SU-DHL-6 (cell line): ENCODE measurements around the gene GALNT9.

Experiments
- H2AFZ ChIP-seq: fragments of 200-600 bp; sonication (generic); 2 replicates; pipeline ENCODE4 v1.6.1; 2014; ENCODE audit warnings: low read depth, mild to moderate bottlenecking, moderate library complexity, mixed read lengths, antibody characterized with exemption, low read length; ENCODE audit not compliant: severe bottlenecking
- H3F3A ChIP-seq: fragments of 200-600 bp; shearing (Covaris generic); 2 replicates; pipeline ENCODE4 v1.6.0; 2016; ENCODE audit warnings: antibody characterized with exemption, mild to moderate bottlenecking; ENCODE audit not compliant: insufficient read depth
- H3K27ac ChIP-seq: fragments of 200-600 bp; sonication (generic); 2 replicates; pipeline ENCODE4 v1.5.1; 2016; ENCODE audit warnings: low read depth, mild to moderate bottlenecking, low read length, moderate library complexity, mixed read lengths
- H3K27me3 ChIP-seq: fragments of 200-600 bp; sonication (generic), shearing (Covaris generic); 2 replicates; pipeline ENCODE4 v1.6.0; 2014; ENCODE audit warnings: mild to moderate bottlenecking, low read length
- H3K36me3 ChIP-seq: fragments of 200-600 bp; sonication (generic); 2 replicates; pipeline ENCODE4 v1.6.1; 2014; ENCODE audit warnings: mild to moderate bottlenecking, low read length, mixed read lengths
- H3K4me2 ChIP-seq: fragments of 300-600, 200-600 bp; shearing (Covaris generic), sonication (generic); 2 replicates; pipeline ENCODE4 v1.6.0; 2014; ENCODE audit warnings: low read length, low read depth, mild to moderate bottlenecking; ENCODE audit not compliant: poor library complexity, severe bottlenecking
- H3K4me3 ChIP-seq: fragments of 200-600 bp; sonication (generic); 2 replicates; pipeline ENCODE4 v1.5.1; 2014; ENCODE audit warnings: antibody characterized with exemption, low read length, mild to moderate bottlenecking, mixed read lengths; ENCODE audit not compliant: insufficient read depth, poor library complexity, severe bottlenecking
- H3K79me2 ChIP-seq: fragments of 200-600 bp; sonication (generic); 2 replicates; pipeline ENCODE4 v1.6.1; 2014; ENCODE audit warnings: mild to moderate bottlenecking, low read length, moderate library complexity; ENCODE audit not compliant: insufficient read depth
- H3K9ac ChIP-seq: fragments of 200-600 bp; sonication (generic); 2 replicates; pipeline ENCODE4 v1.7.0; 2014; ENCODE audit warnings: mild to moderate bottlenecking, low read length
- H3K9me2 ChIP-seq: fragments of 200-600 bp; sonication (generic); replicated peaks from 2 replicates; pipeline ENCODE4 v1.6.1; 2014; ENCODE audit warnings: low read length; ENCODE audit not compliant: insufficient read depth
- H3K9me3 ChIP-seq: fragments of 200-600 bp; sonication (generic); 2 replicates; pipeline ENCODE4 v1.6.1; 2014; ENCODE audit warnings: low read length, mixed read lengths; ENCODE audit not compliant: insufficient read depth
- H4K20me1 ChIP-seq: fragments of 200-600 bp; sonication (generic); 2 replicates; pipeline ENCODE4 v1.6.1; 2014; ENCODE audit warnings: low read depth, mild to moderate bottlenecking, antibody characterized with exemption, low read length, moderate library complexity, mixed read lengths
- EZH2phosphoT487 ChIP-seq: fragments of 200-600 bp; sonication (generic), shearing (Covaris generic); conservative IDR thresholded peaks from 2 replicates; pipeline ENCODE4 v1.6.1; 2018; ENCODE audit warnings: mild to moderate bottlenecking, antibody characterized with exemption, low read length, moderate library complexity, mixed read lengths
- TF ChIP-seq, protein P1 (sequence below): fragments of 200-600 bp; sonication (generic); IDR thresholded peaks from one replicate; pipeline ENCODE4 v1.5.1; 2017; ENCODE audit warnings: antibody characterized with exemption, mild to moderate bottlenecking, low read length, moderate library complexity; ENCODE audit not compliant: insufficient read depth, poor library complexity, severe bottlenecking

GALNT9 gene

DNA sequence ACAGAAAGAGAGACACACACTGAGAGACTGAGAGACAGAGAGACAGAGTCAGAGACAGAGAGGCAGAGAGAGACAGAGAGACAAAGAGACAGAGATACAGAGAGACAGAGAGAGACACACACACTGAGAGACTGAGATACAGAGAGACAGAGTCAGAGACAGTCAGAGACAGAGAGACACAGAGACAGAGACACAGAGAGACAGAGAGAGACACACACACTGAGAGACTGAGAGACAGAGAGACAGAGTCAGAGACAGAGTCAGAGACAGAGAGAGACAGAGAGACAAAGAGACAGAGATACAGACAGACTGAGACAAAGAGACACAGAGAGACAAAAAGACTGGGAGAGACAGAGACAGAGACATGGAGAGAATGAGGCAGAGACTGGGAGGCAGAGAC is 90.0 kb downstream of the GALNT9 start:
- no peak overlapping the region for H3K4me3 ChIP-seq
- no peaks in the 10 kb centered on the region for H3K9me2 ChIP-seq
- H3K79me2 ChIP-seq, result no peaks in the 10 kb centered on the region
- no peak overlapping the region for H3K27ac ChIP-seq
- TF ChIP-seq EZH2phosphoT487, result no peak
- TF ChIP-seq, protein P1, sequence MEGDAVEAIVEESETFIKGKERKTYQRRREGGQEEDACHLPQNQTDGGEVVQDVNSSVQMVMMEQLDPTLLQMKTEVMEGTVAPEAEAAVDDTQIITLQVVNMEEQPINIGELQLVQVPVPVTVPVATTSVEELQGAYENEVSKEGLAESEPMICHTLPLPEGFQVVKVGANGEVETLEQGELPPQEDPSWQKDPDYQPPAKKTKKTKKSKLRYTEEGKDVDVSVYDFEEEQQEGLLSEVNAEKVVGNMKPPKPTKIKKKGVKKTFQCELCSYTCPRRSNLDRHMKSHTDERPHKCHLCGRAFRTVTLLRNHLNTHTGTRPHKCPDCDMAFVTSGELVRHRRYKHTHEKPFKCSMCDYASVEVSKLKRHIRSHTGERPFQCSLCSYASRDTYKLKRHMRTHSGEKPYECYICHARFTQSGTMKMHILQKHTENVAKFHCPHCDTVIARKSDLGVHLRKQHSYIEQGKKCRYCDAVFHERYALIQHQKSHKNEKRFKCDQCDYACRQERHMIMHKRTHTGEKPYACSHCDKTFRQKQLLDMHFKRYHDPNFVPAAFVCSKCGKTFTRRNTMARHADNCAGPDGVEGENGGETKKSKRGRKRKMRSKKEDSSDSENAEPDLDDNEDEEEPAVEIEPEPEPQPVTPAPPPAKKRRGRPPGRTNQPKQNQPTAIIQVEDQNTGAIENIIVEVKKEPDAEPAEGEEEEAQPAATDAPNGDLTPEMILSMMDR, result no peak
- no peaks in the 10 kb centered on the region for H3K9me3 ChIP-seq
- no peaks in the 10 kb centered on the region for H4K20me1 ChIP-seq
- no peaks in the 10 kb centered on the region for H3K27me3 ChIP-seq
- no peak overlapping the region for H3K9ac ChIP-seq
- H3K4me2 ChIP-seq, result no peak overlapping the region
- H3K36me3 ChIP-seq, result no peaks in the 10 kb centered on the region
- no peaks in the 10 kb centered on the region for H3F3A ChIP-seq
- H2AFZ ChIP-seq, result no peak overlapping the region

DNA sequence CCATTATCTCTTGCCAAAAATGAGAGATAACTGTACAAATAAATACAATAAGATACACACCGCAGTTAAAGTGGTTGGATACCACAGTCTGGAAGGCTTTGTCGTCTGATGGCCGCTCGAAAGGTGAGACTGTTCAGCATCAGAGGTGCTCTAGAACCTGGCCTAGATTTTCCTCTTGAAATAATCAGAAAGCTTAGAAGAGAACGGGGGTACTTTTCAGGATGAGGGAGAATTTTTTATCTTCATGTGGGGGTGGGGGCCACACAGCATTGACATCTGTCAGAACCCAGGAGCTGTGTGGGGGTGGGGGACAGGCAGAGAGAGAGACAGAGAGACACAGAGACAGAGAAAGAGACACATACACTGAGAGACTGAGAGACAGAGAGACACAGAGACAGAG is 90.5 kb downstream of the GALNT9 start:
- Histone ChIP-seq H3K4me3 (no peak overlapping the region), H3K79me2 (no peaks in the 10 kb centered on the region), H3K27me3 (no peaks in the 10 kb centered on the region), H3F3A (no peaks in the 10 kb centered on the region), H2AFZ (no peak overlapping the region), H3K9ac (no peak overlapping the region), H3K4me2 (no peak overlapping the region), H4K20me1 (no peaks in the 10 kb centered on the region), H3K27ac (no peak overlapping the region), H3K9me2 (no peaks in the 10 kb centered on the region), H3K36me3 (no peaks in the 10 kb centered on the region), H3K9me3 (no peaks in the 10 kb centered on the region)
- TF ChIP-seq, protein P1, result no peak
- no peak for TF ChIP-seq EZH2phosphoT487

DNA sequence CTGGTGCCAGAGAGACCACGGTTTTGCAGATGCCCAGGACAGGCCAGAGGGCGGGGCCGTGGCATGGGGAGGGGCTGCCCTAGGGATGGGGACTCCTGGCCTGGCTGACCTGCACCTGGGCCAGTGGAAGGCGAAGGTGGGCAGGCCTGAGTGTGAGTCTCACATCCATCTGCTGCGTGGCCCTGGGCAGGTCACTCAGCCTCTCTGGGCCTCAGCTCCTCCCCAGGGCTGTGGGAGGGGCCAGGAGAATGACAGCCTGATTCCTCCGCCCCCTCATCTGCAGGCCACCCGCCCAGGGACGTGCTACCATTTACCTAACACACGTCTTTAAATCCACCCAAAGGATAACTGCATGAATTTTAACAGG is 90.9 kb downstream of the GALNT9 start:
- no peak overlapping the region for H3K4me2 ChIP-seq

More for the DNA sequence above, 90.9 kb downstream of the GALNT9 start:
- Histone ChIP-seq H2AFZ (no peak overlapping the region), H3F3A (no peaks in the 10 kb centered on the region), H3K36me3 (no peaks in the 10 kb centered on the region), H3K9ac (no peak overlapping the region), H3K79me2 (no peaks in the 10 kb centered on the region), H3K9me3 (no peaks in the 10 kb centered on the region), H3K27ac (no peak overlapping the region), H3K27me3 (no peaks in the 10 kb centered on the region), H3K9me2 (no peaks in the 10 kb centered on the region), H3K4me3 (no peak overlapping the region), H4K20me1 (no peaks in the 10 kb centered on the region)
- TF ChIP-seq, protein P1, result no peak
- TF ChIP-seq EZH2phosphoT487, result no peak
